ENCODE results near the gene C2orf81.
"Not testable (repeated sequence)": the region's sequence is repeated elsewhere in the genome, so short reads cannot be mapped to it uniquely, and the experiment has no call there.

The C2orf81 gene

GRCh38 chr2:74423231-74424095, 2.0 kb upstream of the C2orf81 start:
- no peak for DNase-seq (ENCODE audit: low read depth in 2 of 2)

GRCh38 chr2:74420443-74421103, 846 bp downstream of the C2orf81 start:
- not testable (repeated sequence) for DNase-seq (ENCODE audit: low read depth in 2 of 2)

GRCh38 chr2:74420006-74420405, 1.4 kb downstream of the C2orf81 start:
- DNase-seq (ENCODE audit: low read depth in 2 of 2) = no peak

GRCh38 chr2:74419345-74419744, 2.1 kb downstream of the C2orf81 start:
- DNase-seq (ENCODE audit: low read depth in 2 of 2) = no peak

- DNase-seq (ENCODE audit: low read depth in 2 of 2) = no peak
Measured at GRCh38 chr2:74418312-74418711, 3.1 kb downstream of the C2orf81 start.

GRCh38 chr2:74417763-74418162, 3.7 kb downstream of the C2orf81 start:
- DNase-seq (ENCODE audit: low read depth in 2 of 2) = no peak

- DNase-seq (ENCODE audit: low read depth in 2 of 2) = no peak
Measured at GRCh38 chr2:74417197-74417596, 4.2 kb downstream of the C2orf81 start.

- DNase-seq (ENCODE audit: low read depth in 2 of 2) = no peak
Measured at GRCh38 chr2:74416778-74417177, 4.6 kb downstream of the C2orf81 start.

- DNase-seq (ENCODE audit: low read depth in 2 of 2) = no peak
Measured at GRCh38 chr2:74415762-74416395, 5.5 kb downstream of the C2orf81 start.

- DNase-seq (ENCODE audit: low read depth in 2 of 2) = peak in 1 of 2 donors; percentile 19
Measured at GRCh38 chr2:74414881-74415761, 6.3 kb downstream of the C2orf81 start.

GRCh38 chr2:74414441-74414840, 7.0 kb downstream of the C2orf81 start:
- DNase-seq (ENCODE audit: low read depth in 2 of 2) = no peak

- no peak for DNase-seq (ENCODE audit: low read depth in 2 of 2)
Measured at GRCh38 chr2:74413001-74413698, 8.3 kb downstream of the C2orf81 start.

- DNase-seq (ENCODE audit: low read depth in 2 of 2) = no peak
Measured at GRCh38 chr2:74407682-74408081, 13.7 kb downstream of the C2orf81 start.

GRCh38 chr2:74406035-74406434, 15.4 kb downstream of the C2orf81 start:
- no peak for DNase-seq (ENCODE audit: low read depth in 2 of 2)

GRCh38 chr2:74401891-74402290, 19.5 kb downstream of the C2orf81 start:
- no peak for DNase-seq (ENCODE audit: low read depth in 2 of 2)

GRCh38 chr2:74399785-74400184, 21.6 kb downstream of the C2orf81 start:
- DNase-seq (ENCODE audit: low read depth in 2 of 2) = no peak

- DNase-seq (ENCODE audit: low read depth in 2 of 2) = no peak
Measured at GRCh38 chr2:74396149-74396548, 25.3 kb downstream of the C2orf81 start.

GRCh38 chr2:74393525-74393924, 27.9 kb downstream of the C2orf81 start:
- DNase-seq (ENCODE audit: low read depth in 2 of 2) = no peak

GRCh38 chr2:74392449-74392743, 29.0 kb downstream of the C2orf81 start:
- DNase-seq (ENCODE audit: low read depth in 2 of 2) = no peak

GRCh38 chr2:74391580-74392448, 29.6 kb downstream of the C2orf81 start:
- DNase-seq (ENCODE audit: low read depth in 2 of 2) = peak; percentile 86 to 91
